Suprapubic skin (tissue), 4 donors: ENCODE data around the gene XYLT1. TPM values are rescaled to one million over a fixed set of nuclear protein-coding genes. Genes with fewer than 3 reads are reported as not detected.

ENCODE experiments used
- DNase-seq, 2 donors: peaks; one replicate each; pipeline ENCODE4 v3.0.0-alpha.2; 2019; ENCODE audit warnings: low spot score in 2 of 2
- H3K27ac ChIP-seq: fragments of 200-600 bp; sonication (generic); one replicate; pipeline ENCODE4 v1.5.1; 2019
- H3K27me3 ChIP-seq: fragments of 200-600 bp; sonication (generic); one replicate; pipeline ENCODE4 v1.5.1; 2019
- H3K36me3 ChIP-seq: fragments of 200-600 bp; sonication (generic); one replicate; pipeline ENCODE4 v1.5.1; 2019
- H3K4me1 ChIP-seq: fragments of 200-600 bp; sonication (generic); one replicate; pipeline ENCODE4 v1.5.1; 2019
- H3K4me3 ChIP-seq: fragments of 200-600 bp; sonication (generic); one replicate; pipeline ENCODE4 v1.5.1; 2019; ENCODE audit warnings: mild to moderate bottlenecking
- H3K9me3 ChIP-seq: fragments of 200-600 bp; sonication (generic); one replicate; pipeline ENCODE4 v1.5.1; 2019
- CTCF ChIP-seq, 2 donors: fragments of 200-600 bp in 1 of 2; fragments of 450-650 bp in 1 of 2; sonication (generic) in 1 of 2; IDR thresholded peaks; one replicate each; pipeline ENCODE4 v1.5.1; 2016 to 2019; ENCODE audit warnings: antibody characterized with exemption in 2 of 2, mild to moderate bottlenecking in 1 of 2, moderate library complexity in 1 of 2
- EP300 ChIP-seq: sonication (generic); formaldehyde crosslinking; IDR thresholded peaks from one replicate; pipeline ENCODE4 v1.6.1; 2017; ENCODE audit warnings: antibody characterized with exemption
- POLR2A ChIP-seq, 2 donors: fragments of 450-650 bp; IDR thresholded peaks; one replicate each; pipeline ENCODE4 v1.6.1; 2017; ENCODE audit warnings: antibody characterized with exemption in 2 of 2, mild to moderate bottlenecking in 2 of 2, moderate library complexity in 2 of 2
- POLR2AphosphoS5 ChIP-seq, 3 donors: sonication (generic); formaldehyde crosslinking; IDR thresholded peaks; one replicate each; pipeline ENCODE4 v1.6.1; 2017; ENCODE audit warnings: antibody characterized with exemption in 3 of 3
- WGBS: methylation state at CpG from one replicate; pipeline ENCODE4 v1.1.5; 2018; 5-methylcytosine and 5-hydroxymethylcytosine counted together
- total RNA-seq, 4 donors: library from RNA; depleted of rRNA; stranded (reverse); fragments of >200 nt; gene quantifications; one replicate each; pipeline ENCODE4 v1.1.0, GENCODE V29; 2016

The XYLT1 gene
- total RNA-seq, 4 donors from 2014 or later: 23.5 to 30.6 (median 25.7) TPM

DNA sequence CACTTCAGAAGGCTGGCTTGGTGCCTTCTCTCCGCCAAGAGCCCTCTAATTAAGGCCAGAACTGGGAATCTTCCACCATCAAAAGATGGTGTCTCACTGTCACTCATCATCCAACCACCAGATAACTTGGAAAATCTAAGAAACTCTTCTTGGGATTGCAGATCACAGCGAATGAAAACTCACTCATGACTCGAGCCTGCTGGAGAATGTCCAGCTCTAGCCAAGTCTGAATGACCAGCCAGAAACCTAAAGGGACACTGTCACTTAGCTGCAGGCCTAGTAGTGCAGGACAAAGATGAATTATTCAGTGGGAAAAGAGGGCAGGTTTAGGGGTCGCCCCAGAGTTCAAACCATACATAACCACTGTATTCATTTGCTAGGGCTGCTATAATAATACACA, 107.8 kb downstream of the XYLT1 start:
- 96% methylated on average over 4 of the region's 4 CpGs for WGBS
- no peak overlapping the region for H3K27ac ChIP-seq

GRCh38 chr16:17362183-17362582, 108.6 kb downstream of the XYLT1 start:
- Histone ChIP-seq H3K4me1 (peaks cover 52% of the 10 kb centered on the region), H3K27me3 (no peaks in the 10 kb centered on the region), H3K9me3 (no peaks in the 10 kb centered on the region), H3K36me3 (no peaks in the 10 kb centered on the region), H3K27ac (no peak overlapping the region), H3K4me3 (no peak overlapping the region)
- DNase-seq: no peak
- 91% methylated on average over 5 of the region's 5 CpGs for WGBS
- TF ChIP-seq POLR2AphosphoS5 (IDR thresholded peaks at IDR 0.05) (no peak), POLR2A (IDR thresholded peaks at IDR 0.05) (no peak)

More for the DNA sequence above, 107.8 kb downstream of the XYLT1 start:
- Histone ChIP-seq H3K4me1 (peaks cover 57% of the 10 kb centered on the region), H3K9me3 (no peaks in the 10 kb centered on the region), H3K27me3 (no peaks in the 10 kb centered on the region), H3K4me3 (no peak overlapping the region), H3K36me3 (no peaks in the 10 kb centered on the region)
- no peak for DNase-seq
- no peak for TF ChIP-seq POLR2AphosphoS5 (IDR thresholded peaks at IDR 0.05)

GRCh38 chr16:17360693-17361122, 110.1 kb downstream of the XYLT1 start:
- TF ChIP-seq POLR2A (IDR thresholded peaks at IDR 0.05) (no peak), CTCF (IDR thresholded peaks at IDR 0.05) (no peak), POLR2AphosphoS5 (IDR thresholded peaks at IDR 0.05) (no peak), EP300 (no peak)
- Histone ChIP-seq H3K27me3 (no peaks in the 10 kb centered on the region), H3K9me3 (no peaks in the 10 kb centered on the region), H3K36me3 (no peaks in the 10 kb centered on the region), H3K4me3 (no peak overlapping the region), H3K27ac (no peak overlapping the region), H3K4me1 (peaks cover 43% of the 10 kb centered on the region)
- DNase-seq: no peak
- WGBS: 92% methylated on average over 7 of the region's 7 CpGs

GRCh38 chr16:17359788-17360390, 110.9 kb downstream of the XYLT1 start:
- no peaks in the 10 kb centered on the region for H3K9me3 ChIP-seq
- H3K27ac ChIP-seq: no peak overlapping the region
- WGBS: 49% methylated on average over 5 of the region's 5 CpGs
- no peak overlapping the region for H3K4me3 ChIP-seq
- peaks cover 37% of the 10 kb centered on the region for H3K4me1 ChIP-seq
- TF ChIP-seq POLR2A (IDR thresholded peaks at IDR 0.05): no peak
- no peak for TF ChIP-seq EP300
- no peak for TF ChIP-seq POLR2AphosphoS5 (IDR thresholded peaks at IDR 0.05)
- no peak for TF ChIP-seq CTCF (IDR thresholded peaks at IDR 0.05)
- DNase-seq: no peak
- H3K27me3 ChIP-seq: no peaks in the 10 kb centered on the region
- no peaks in the 10 kb centered on the region for H3K36me3 ChIP-seq

GRCh38 chr16:17358846-17359245, 111.9 kb downstream of the XYLT1 start:
- peaks cover 26% of the 10 kb centered on the region for H3K4me1 ChIP-seq
- H3K9me3 ChIP-seq: no peaks in the 10 kb centered on the region
- TF ChIP-seq POLR2A (IDR thresholded peaks at IDR 0.05): no peak
- TF ChIP-seq CTCF (IDR thresholded peaks at IDR 0.05): no peak
- TF ChIP-seq POLR2AphosphoS5 (IDR thresholded peaks at IDR 0.05): no peak
- TF ChIP-seq EP300: no peak
- H3K27ac ChIP-seq: no peak overlapping the region
- H3K36me3 ChIP-seq: no peaks in the 10 kb centered on the region
- H3K4me3 ChIP-seq: no peak overlapping the region
- 66% methylated on average over 3 of the region's 3 CpGs for WGBS
- H3K27me3 ChIP-seq: no peaks in the 10 kb centered on the region
- DNase-seq: no peak

DNA sequence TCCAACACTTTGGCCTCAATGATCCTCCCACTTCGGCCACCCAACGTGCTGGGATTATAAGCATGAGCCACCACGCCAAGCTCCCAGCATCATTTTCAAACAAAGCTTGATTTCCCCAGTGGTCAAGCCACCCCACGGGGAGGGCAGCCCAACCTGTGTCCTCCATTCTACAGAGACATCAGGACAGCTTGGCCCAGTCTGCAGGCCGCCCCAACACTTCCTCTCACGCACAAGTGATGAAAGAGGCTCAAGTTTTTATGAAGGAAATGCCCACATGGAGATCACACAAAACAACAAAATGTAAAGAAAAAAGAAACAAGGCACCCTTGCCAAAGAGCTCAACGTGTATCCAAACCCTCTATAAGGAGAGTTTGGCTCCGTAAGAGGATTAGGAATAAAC, 112.4 kb downstream of the XYLT1 start:
- no peak for DNase-seq
- no peaks in the 10 kb centered on the region for H3K36me3 ChIP-seq
- WGBS: 76% methylated on average over 8 of the region's 8 CpGs
- H3K27ac ChIP-seq: no peak overlapping the region
- no peak for TF ChIP-seq POLR2A (IDR thresholded peaks at IDR 0.05)
- TF ChIP-seq POLR2AphosphoS5 (IDR thresholded peaks at IDR 0.05): no peak
- TF ChIP-seq CTCF (IDR thresholded peaks at IDR 0.05): no peak
- no peak for TF ChIP-seq EP300
- no peaks in the 10 kb centered on the region for H3K9me3 ChIP-seq
- no peak overlapping the region for H3K4me3 ChIP-seq
- H3K27me3 ChIP-seq: no peaks in the 10 kb centered on the region
- peaks cover 21% of the 10 kb centered on the region for H3K4me1 ChIP-seq
